ENCODE data around the gene CRACR2B.

CRACR2B gene

GRCh38 chr11:839280-839623, 11.5 kb downstream of the CRACR2B start:
- TF ChIP-seq REST (IDR thresholded peaks at IDR 0.05; ENCODE audit: insufficient read depth in 1 of 2, low read depth in 2 of 2, low read length in 2 of 2) (no peak), FOXP2 (optimal IDR thresholded peaks at IDR 0.05; ENCODE audit: borderline replicate concordance, extremely low read depth, extremely low read length, insufficient read depth) (no peak), TAF1 (IDR thresholded peaks at IDR 0.05; ENCODE audit: borderline replicate concordance, insufficient read depth, low read length) (no peak), SIN3A (IDR thresholded peaks at IDR 0.05; ENCODE audit: borderline replicate concordance, insufficient read depth, low read length) (no peak), POLR2AphosphoS5 (IDR thresholded peaks at IDR 0.05; ENCODE audit: low read depth, low read length) (peak; percentile 57; the same call in 1 of the 2 replicates)

GRCh38 chr11:839875-840617, 12.3 kb downstream of the CRACR2B start:
- TF ChIP-seq POLR2AphosphoS5 (IDR thresholded peaks at IDR 0.05; ENCODE audit: low read depth, low read length) (0 out of 2 replicates have a peak, but pooled peaks have one; percentile 29), FOXP2 (optimal IDR thresholded peaks at IDR 0.05; ENCODE audit: borderline replicate concordance, extremely low read depth, extremely low read length, insufficient read depth) (no peak), SIN3A (IDR thresholded peaks at IDR 0.05; ENCODE audit: borderline replicate concordance, insufficient read depth, low read length) (peak; percentile 38; the same call in 1 of the 2 replicates)

GRCh38 chr11:841981-842369, 14.3 kb downstream of the CRACR2B start:
- peak; percentile 56; the same call in 1 of the 2 replicates for TF ChIP-seq SIN3A (IDR thresholded peaks at IDR 0.05; ENCODE audit: borderline replicate concordance, insufficient read depth, low read length)
- TF ChIP-seq FOXP2 (optimal IDR thresholded peaks at IDR 0.05; ENCODE audit: borderline replicate concordance, extremely low read depth, extremely low read length, insufficient read depth) = no peak

GRCh38 chr11:842370-843002, 14.8 kb downstream of the CRACR2B start, which contains the start of the genes POLR2L and TSPAN4:
Gene POLR2L (minus strand): TSS chr11:842529. CDS start chr11:842508, 21 bp downstream.
Gene TSPAN4 (plus strand): TSS chr11:842852. CDS start chr11:850305, 7,453 bp downstream.
- peak; percentile 88; the same call in 1 of the 2 replicates for TF ChIP-seq TAF1 (IDR thresholded peaks at IDR 0.05; ENCODE audit: borderline replicate concordance, insufficient read depth, low read length)
- TF ChIP-seq REST (IDR thresholded peaks at IDR 0.05; ENCODE audit: insufficient read depth in 1 of 2, low read depth in 2 of 2, low read length in 2 of 2) = 0 out of 4 replicates have a peak, but pooled peaks of 1 of the 2 experiments have one; percentile 19
- TF ChIP-seq SIN3A (IDR thresholded peaks at IDR 0.05; ENCODE audit: borderline replicate concordance, insufficient read depth, low read length) = peak; percentile 97; the same call in 1 of the 2 replicates
- no peak for TF ChIP-seq FOXP2 (optimal IDR thresholded peaks at IDR 0.05; ENCODE audit: borderline replicate concordance, extremely low read depth, extremely low read length, insufficient read depth)
- TF ChIP-seq POLR2AphosphoS5 (IDR thresholded peaks at IDR 0.05; ENCODE audit: low read depth, low read length) = peak; percentile 99

- TF ChIP-seq SIN3A (IDR thresholded peaks at IDR 0.05; ENCODE audit: borderline replicate concordance, insufficient read depth, low read length) (no peak), REST (IDR thresholded peaks at IDR 0.05; ENCODE audit: insufficient read depth in 1 of 2, low read depth in 2 of 2, low read length in 2 of 2) (no peak), FOXP2 (optimal IDR thresholded peaks at IDR 0.05; ENCODE audit: borderline replicate concordance, extremely low read depth, extremely low read length, insufficient read depth) (no peak), POLR2AphosphoS5 (IDR thresholded peaks at IDR 0.05; ENCODE audit: low read depth, low read length) (no peak), TAF1 (IDR thresholded peaks at IDR 0.05; ENCODE audit: borderline replicate concordance, insufficient read depth, low read length) (no peak)
Measured at GRCh38 chr11:843086-843734, 15.5 kb downstream of the CRACR2B start.

Data from PFSK-1 (cell line).